Medulla oblongata (tissue), 1 donor: ENCODE measurements around the gene SNRPB.
A peak's percentile ranks its signal among the peaks of the same experiment; 100 is the strongest.
"Not testable (repeated sequence)": the region's sequence is repeated elsewhere in the genome, so short reads cannot be mapped to it uniquely, and the experiment has no call there.

Experiments
- DNase-seq: peaks from one replicate; pipeline ENCODE4 v3.0.0-alpha.2; 2015; ENCODE audit errors: extremely low spot score

SNRPB gene

DNA sequence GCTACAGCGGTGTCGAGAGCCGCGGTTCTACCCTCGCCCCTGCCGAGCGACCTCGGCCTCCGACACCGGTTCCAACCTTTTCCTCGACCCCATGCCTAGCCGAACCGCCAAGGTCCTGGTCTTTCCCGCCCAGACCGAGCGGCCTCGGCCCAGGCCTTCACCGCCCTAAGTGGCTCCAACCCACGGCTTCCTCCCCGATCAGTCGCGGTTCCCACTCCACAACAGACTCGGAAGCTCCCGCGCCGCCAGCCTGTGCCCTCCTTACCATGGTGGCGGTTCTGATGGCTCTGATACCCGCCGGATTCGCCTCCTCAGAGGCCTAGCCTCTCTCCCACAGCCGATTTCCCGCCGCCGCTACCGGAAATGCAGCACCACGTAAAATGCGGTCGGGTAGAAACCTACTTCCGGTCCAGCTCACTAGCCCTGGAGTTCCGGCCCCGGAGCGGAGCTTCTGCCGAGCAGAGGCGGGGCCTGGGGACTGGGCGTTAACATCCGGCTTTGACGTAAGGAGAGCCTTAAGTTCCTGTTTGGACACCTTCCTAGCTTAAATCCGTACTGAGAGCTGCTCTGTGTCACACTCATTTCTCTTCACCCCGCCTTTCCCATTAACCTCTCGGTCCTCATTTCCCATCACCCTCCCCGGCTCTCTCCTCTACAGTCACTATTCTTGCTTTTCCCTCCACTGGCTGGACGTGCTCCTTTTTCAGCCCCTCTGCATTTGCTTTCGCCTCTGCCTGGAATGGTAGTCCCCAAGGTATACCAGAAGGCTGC, at the start of gene SNRPB:
Gene SNRPB (minus strand): TSS at position 367 of the 771 bp plus-strand sequence. CDS start 99 bp downstream, at position 268.
- DNase-seq: peak; percentile 99

DNA sequence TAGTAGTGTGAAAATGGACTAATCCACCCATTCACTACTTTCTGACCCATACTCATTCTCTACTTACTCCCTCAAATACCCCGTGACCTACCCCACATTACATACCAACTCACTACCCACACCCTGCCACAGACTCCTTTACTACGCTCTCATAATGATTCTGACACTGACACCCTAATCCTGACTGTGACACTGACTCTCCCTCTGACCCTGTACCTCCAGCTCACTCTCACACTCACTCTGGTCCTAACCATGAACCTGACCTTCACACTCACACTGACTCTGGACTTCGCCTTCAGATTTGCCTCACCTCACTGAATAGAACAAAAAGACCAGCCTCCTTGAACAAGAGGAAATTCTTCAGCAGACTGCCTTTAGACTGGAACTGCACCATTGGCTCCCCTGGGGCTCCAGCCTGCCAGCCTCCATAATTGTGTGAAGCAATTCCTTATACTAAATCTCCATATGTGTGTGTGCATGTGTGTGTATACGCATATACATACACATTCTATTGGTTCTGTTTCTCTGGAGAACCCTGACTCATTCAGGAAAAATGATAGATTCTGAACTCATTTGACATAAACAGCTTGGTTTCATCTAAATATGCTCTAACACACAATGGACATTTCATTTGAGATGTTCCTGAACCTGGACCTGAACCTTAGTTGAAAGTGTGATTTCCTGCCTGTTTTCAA, 48.7 kb upstream of the SNRPB start:
- no peak for DNase-seq

DNA sequence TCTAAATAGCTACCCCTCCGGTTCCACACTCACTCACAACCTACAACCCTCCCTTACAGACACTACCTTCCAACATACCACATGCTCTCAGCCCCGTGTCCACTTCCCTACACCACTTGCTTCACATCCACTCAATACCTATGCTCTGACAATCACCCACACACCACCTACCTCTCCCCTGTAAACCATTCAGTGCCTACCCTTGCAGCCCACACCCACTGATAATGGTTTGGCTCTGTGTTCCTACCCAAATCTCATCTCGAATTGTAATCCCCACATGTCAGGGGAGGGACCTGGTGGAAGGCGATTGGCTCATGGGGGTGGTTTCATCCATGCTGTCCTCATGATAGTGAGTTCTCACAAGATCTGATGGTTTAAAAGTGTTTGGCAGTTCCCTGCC, 48.0 kb upstream of the SNRPB start:
- no peak for DNase-seq

DNA sequence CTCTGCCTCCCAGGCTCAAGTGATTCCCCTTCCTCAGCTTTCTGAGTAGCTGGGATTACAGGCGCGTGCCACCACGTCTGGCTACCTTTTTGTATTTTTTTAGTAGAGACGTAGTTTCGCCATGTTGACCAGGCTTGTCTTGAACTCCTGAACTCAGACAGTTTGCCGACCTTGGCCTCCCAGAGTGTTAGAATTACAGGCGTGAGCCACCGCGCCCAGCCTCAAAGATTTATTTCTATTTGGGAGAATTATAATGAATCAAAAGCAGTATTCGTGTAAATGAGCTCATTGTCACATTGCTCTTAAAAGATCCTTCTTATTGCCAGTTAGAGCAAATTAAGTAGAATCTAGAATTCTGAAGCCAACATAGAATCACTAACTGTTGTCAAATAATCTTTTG, 47.5 kb upstream of the SNRPB start:
- no peak for DNase-seq

DNA sequence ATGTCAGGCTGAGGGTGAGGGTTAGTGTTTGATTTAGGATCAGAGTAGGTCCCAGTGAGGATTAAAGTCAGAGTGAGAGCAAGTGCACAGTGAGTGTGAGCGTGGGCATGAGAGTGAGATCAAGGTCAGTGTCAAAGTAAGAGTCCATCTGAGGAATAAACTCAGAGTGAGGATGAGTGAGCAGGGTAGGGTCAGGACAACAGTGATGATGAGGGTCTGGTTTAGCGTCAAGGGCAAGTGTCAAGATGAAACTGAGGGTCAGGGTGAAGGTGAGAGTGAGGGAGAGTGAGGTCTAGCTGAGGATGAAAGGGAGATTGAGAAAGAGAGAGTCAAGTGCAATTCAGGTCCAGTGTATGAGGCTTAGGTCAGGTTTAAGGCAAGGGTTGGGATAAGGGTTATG, 45.8 kb upstream of the SNRPB start:
- DNase-seq: no peak

DNA sequence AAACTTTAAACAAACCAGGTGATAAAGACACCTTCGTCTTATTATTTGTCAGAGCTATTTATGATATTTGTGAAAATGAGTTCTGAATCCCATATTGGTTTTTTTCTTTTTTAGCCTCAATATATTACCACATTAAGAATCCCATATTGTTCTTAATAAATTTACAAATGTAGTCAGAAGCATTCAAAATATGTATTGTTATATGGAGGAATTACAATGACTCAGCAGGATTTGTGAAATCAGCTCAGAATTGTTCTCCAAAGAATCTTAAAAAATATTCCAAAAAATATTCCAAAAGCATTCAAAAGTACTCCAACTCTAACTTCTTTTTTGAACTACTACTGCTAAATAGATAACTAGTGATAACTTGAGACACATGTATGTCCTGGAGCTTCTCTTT, 44.6 kb upstream of the SNRPB start:
- DNase-seq: no peak

DNA sequence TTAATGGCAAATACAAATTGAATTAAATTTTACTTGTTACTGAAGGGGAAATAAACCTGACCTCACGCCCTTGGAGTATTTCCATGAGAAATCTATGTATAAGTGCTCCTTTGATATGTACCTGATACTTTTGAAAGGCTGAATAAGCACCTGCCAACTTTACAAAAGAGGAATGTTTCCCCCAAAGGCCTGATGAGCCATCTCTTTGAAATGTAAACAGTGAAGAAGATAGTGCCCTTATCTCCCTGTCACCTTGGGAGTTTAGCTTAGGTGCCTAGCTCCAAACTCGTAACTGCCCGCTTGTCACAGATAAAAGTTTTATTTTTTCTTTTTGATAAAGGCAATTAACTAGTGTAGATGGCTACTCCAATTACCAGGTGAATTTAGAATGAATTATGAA, 39.2 kb upstream of the SNRPB start:
- DNase-seq: no peak

DNA sequence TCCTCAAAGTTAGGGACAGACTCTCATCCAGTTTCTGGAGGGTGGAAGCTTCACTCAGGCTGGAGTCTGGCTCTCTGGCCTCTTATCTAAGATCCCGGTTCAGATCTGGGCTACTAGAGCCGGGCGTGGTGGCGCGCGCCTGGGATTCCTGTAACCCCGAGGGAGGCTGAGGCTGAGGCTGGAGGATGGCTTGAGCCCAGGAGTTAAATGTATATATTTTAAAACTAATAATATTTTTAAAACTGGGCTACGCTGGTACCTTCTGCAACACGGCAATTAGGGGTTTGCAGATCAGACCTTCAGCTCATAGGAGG, 38.8 kb upstream of the SNRPB start:
- DNase-seq: no peak

DNA sequence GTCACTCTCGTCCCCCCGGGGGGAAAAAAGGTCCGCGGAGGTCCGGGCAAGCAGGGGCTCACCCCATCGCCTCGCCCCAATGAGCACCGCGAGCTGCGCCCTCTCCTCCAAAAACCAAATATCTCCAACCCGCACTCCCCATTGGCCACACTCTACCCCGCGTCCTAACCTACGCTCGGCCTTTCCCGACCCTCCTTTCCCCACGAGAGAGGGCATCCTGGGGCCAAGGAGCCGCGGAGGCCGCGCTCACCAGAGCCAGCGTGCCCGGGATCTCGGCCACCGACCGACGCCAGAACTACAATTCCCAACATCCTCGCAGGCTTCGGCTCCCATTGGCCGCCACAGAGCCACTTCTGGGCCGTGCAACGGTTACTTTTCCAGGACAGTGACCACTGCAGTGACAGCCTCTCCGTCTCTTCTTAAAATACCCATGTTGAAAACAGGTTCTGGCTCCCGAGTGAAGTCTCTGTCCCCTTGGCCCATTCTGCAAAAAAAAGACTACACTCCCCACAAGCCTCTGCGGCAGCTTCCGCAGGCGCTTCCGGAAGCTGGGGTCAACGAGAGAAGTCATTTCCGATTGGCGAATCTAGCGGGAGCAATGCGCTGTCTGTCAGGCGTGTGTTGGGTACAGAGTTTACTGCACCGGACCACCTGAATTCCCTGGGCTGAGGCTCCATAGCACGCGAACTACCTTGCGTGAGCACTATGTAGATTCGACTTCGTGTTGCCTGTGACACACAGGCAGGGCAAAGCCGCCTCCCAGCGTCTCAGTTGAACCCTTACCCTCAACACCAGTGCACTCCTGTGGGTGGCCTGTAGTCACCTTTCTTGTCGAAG, 38.3 kb upstream of the SNRPB start, which contains the start of gene ZNF343:
Gene ZNF343 (minus strand): TSS at position 285 of the 837 bp plus-strand sequence. CDS start 15,020 bp downstream, outside the sequence.
- DNase-seq: peak; percentile 92

DNA sequence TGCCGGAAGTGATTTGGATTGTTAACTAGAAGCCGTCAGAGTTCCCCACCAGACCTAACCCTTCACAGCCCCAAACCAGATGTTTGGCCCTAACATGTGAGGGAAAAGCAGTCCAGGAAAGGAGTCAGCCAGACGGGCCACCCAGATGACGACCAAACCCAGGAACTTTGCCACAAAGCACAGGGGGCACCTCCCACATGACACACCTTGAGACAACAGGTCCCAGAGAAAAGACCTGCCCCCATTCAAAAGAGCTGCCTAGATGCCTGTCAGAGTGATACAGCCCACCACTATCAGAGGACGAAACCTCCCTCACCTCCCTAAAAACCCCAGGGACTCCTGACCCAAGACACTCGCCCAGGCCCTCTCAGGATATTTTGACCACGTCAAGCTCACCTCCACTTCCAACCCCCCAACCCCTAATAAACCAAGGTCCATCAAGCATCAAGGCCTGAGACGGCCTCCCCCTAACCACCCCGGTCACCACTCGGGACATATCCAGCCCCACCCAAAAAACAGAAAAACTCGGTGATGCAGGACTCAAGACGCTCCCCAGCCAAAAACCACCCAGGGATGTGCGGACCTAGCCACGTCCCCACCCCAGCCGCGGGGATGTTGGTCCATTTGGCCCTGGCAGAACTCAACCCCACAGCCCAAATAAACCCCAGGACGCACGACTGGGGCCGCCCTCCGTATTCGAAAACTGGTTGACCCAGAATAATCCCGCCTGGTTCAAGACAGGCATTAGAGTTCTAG, 37.5 kb upstream of the SNRPB start:
- DNase-seq: no peak

DNA sequence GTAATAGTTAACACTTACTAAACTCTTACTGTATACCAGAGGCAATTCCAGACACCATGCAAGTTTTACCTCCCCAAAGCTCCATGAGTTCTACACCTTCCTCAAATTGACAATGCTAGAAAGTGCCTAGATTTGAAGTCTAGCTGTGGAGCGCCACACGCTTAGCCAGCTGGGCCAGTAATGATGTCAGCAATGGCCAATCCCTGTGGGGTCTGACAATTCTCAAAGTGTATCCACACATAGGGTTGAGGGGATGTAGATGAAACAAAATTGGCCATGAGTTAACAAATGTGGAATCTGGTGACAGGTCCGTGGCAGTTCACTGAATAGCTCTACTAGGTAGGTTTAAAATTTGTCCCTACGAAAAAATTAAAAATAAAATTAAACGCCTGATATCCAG, 36.9 kb upstream of the SNRPB start:
- no peak for DNase-seq

DNA sequence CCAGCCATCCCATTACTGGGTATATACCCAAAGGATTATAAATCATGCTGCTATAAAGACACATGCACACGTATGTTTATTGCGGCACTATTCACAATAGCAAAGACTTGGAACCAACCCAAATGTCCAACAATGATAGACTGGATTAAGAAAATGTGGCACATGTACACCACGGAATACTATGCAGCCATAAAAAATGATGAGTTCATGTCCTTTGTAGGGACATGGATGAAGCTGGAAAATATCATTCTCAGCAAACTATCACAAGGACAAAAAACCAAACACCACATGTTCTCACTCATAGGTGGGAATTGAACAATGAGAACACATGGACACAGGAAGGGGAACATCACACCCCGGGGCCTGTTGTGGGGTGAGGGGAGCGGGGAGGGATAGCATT, 35.8 kb upstream of the SNRPB start:
- not testable (repeated sequence) for DNase-seq

DNA sequence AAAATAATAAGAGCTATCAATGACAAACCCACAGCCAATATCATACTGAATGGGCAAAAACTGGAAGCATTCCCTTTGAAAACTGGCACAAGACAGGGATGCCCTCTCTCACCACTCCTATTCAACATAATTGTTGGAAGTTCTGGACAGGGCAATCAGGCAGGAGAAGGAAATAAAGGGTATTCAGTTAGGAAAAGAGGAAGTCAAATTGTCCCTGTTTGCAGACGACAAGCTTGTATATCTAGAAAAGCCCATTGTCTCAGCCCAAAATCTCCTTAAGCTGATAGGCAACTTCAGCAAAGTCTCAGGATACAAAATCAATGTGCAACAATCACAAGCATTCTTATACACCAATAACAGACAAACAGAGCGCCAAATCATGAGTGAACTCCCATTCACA, 34.2 kb upstream of the SNRPB start:
- DNase-seq: not testable (repeated sequence)

DNA sequence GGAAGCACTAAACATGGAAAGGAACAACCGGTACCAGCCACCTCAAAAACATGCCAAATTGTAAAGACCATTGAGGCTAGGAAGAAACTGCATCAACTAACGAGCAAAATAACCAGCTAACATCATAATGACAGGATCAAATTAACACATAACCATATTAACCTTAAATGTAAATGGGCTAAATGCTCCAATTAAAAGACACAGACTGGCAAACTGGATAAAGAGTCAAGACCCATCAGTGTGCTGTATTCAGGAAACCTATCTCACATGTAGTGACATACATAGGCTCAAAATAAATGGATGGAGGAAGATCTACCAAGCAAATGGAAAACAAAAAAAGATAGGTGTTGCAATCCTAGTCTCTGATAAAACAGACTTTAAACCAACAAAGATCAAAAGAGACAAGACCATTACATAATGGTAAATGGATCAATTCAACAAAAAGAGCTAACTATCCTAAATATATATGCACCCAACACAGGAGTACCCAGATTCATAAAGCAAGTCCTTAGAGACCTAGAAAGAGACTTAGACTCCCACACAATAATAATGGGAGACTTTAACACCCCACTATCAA, 32.3 kb upstream of the SNRPB start:
- not testable (repeated sequence) for DNase-seq

DNA sequence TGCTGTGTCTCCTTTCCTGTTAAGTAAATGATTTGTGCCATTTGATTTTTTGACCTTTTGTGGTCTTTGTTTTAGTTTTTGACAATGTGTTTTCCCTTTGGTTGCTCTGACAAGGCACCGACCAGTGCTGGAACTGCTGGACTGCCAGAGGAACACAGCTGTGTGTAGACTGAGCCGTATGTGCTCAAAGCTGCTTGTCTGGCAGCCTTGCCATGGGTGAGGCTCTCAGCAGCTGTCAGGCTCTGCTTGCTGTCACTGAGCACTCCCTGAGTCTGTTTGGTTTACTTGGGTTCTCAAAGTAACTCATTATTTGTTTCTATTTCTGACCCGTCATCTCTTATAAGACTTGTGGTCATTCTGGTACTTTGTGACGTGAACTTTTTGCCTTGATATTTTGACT, 15.1 kb upstream of the SNRPB start:
- no peak for DNase-seq

DNA sequence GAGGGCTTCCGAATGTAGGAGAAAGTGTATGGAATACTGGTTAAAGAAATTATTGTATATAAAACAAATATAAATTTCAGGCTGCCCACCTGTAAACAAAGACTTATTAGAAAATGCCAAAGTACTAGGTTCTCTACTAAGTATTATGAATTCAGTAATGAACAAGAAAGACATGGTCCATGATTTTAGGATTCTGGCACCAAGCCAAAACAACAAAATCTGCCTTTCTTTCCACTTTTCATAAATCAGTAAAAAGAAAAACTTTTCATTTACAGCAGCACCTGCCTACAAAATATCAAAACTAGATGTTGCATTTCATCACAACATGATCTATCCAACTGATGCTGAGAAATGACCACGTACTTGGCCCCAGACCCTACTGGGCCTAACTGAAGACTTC, 14.5 kb upstream of the SNRPB start:
- no peak for DNase-seq

DNA sequence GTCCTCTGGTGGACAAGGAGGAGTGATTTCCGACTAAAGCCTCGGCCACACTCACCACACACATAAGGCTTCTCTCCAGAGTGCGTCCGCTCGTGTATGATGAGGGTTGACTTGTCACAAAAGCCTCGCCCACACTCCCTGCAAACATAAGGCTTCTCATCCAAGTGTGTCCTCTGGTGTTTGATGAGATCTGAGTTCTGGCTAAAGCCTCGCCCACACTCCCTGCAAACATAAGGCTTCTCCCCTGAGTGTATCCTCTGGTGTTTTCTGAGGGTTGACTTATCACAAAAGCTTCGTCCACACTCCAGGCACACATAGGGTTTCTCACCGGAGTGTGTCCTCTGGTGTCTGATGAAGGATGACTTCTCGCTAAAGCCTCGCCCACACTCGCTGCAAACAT, 12.9 kb upstream of the SNRPB start:
- no peak for DNase-seq

DNA sequence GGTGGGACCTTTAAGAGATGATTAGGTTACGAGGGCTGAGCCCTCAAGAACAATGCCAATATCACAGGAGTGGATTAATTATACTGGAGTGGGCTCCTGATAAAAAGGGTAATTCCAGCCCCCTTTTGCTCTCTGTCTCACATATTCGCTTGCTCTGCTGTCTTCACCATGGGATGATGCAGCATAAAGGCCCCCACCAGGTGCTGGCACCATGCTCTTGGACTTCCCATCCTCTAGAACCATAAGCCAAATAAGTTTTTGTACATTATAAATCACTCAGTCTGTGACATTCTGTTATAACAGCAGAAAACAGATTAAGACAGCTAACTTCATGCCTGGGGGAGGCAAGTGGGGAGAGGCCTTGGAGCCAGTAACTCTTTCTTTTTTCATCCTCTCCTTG, 9.8 kb upstream of the SNRPB start:
- DNase-seq: no peak

DNA sequence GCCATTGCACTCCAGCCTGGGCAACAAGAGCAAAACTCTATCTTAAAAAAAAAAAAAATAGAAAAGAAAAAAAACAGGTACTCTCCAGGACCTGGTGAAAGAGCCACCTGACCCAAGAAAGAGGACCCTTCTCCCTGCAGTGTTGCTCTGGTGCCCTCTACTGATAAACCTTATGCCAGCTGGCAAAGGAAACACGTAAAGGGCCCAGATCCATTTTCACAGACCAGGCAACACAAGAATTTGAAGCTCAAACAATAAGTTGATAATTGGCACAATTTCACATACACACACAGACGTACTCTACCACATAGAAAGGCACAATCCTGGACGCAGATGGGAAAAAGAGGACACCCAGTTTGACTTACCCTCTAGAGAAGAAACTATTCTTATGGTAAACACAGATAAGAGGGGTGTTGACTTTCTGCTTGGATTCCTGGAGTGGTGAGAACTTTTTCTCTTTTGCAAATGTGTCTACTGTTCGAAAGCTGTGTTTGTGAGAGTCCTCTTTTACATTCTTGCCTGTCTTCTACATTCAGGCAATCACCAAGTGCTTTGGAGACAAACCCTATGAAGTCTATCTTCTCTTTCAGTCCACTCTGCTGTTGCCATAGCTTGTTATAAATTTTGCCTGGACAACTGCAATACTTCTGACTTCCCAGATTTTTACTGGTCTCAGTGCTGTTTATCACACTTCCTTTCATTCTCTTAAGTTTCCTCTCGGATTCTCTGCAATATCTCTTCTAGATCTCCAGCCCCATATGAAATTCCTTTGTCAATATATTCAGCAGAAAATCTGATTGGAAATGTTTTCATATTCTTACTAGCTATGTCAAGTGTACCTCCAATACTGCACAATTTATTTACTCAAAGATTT, 6.4 kb upstream of the SNRPB start:
- no peak for DNase-seq
